HT1080 (cell line): ENCODE measurements around the gene ACIN1. TPM values are rescaled to one million over a fixed set of nuclear protein-coding genes. Genes with fewer than 3 reads are reported as not detected.

Experiments used
- DNase-seq: peaks from one replicate; pipeline ENCODE4 v3.0.0-alpha.2; 2015; ENCODE audit warnings: low read depth
- total RNA-seq: library from RNA; depleted of rRNA; stranded (reverse); fragments of >200 nt; shearing (Covaris generic); gene quantifications from 2 replicates; pipeline ENCODE4 v1.2.3, GENCODE V29; 2014

Gene ACIN1
- total RNA-seq, 1 experiment from 2014 or later = 89.7 TPM

DNA sequence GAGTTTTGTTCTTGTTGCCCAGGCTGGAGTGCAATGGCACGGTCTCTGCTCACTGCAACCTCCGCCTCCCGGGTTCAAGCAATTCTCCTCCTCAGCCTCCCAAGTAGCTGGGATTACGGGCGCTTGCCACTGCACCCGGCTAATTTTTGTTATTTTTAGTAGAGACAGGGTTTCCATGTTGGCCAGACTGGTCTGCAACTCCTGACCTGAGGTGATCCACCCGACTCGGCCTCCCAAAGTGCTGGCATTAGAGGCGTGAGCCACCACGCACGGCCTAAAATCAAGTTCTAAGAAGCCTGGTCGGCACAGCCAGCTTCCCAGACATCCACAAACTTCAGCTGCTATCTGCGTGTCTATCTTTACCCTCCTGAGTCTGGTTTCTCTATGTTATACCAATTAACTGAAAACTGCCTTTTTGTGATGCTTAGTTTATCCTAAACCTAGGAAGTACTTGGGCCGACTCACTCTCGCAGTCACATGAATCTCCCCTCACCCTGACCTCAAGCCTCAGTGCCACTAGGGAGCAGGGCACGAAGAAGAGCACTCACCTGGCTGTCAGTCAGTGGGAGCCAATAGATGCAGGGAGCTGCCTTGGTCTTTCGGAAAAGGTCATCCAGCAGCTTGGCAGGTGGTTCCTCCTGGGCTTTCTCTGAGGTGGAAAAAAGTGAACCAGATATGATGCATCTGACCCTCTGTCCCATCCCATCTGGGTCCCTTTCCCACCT lies 34.2 kb downstream of the ACIN1 start:
- no peak for DNase-seq

DNA sequence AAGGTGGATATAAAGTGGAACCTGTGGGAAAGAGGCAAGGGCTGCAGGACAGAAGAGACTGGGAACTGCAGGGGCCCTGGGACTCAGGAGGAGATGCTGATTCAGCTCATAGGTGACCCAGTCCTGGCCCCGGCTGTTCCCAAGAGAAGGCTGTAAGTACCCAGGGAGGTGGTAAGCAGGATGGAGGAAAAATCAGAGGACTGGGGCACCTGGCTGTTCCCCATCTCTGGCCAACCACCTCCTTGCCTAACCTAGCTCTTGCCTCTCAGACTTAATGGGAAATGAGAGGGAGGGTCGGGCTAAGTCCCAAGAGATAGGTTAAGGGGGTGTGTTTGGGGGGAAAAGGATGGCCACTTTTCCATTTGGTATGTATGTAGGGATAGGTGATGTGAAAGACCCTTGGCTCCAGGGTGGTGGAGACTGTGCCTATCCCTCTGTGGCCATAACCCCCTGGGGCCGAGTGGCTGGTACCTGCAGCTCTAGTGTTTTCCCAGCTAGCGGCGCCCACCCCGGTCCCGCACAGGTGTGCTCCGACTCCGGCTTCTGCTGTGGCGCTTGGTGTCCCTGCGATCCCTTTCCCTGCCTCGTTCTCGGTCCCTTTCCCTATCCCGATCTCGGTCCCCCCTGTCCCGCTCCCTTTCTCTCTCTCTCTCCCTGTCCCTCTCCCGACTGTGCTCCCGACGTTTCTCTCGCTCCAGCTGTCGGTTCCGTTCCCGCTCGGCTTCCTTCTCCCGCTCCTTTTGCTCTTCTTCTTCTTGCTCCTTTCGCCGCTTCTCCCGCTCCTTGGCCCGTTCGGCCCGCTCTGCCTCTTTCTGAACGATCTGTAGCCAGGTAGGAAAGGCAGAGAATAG lies 36.1 kb downstream of the ACIN1 start:
- DNase-seq = no peak

DNA sequence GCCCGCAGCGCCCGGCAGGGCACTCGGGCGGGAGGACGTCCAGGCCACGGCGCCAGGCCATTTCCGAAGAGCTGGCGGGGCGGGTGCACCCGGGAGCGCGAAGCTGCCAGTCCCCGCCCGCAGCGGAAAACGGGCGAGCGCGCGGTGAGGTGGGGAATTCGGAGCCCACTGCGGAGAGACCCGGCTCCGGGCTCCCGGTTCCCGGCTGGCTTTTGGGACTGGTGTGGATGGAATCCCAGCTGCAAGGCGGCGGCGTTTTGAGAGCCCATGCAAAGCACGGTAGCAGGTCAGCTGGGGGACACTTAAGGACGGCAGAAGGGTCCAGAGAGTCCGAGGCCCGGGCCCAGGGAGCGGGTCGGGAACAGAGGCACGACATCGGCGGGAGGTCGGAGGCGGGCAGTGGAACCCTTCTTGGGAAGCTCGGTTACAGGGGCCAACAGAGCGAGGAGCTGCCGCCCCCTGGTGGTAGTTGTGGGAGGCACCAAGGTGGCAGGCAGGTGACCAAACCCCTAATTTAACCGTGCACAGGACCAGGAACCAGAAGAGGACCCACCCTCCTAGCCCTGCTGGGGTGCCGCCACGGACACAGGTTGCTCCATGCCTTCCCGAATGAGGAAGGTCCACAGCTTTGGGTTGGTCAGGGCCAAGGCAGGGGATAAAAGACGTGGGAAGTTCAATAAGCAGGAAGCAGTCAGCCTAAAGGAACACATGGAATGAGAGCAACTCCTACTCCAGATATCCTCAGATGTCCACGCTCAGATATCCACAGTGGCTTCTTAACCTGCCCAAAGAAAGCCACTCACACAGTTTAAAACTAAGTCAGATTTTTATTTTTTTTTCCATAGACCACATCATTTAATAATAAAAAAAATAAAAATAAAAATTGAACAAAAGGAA lies 36.9 kb downstream of the ACIN1 start:
- peak; percentile 81 for DNase-seq

DNA sequence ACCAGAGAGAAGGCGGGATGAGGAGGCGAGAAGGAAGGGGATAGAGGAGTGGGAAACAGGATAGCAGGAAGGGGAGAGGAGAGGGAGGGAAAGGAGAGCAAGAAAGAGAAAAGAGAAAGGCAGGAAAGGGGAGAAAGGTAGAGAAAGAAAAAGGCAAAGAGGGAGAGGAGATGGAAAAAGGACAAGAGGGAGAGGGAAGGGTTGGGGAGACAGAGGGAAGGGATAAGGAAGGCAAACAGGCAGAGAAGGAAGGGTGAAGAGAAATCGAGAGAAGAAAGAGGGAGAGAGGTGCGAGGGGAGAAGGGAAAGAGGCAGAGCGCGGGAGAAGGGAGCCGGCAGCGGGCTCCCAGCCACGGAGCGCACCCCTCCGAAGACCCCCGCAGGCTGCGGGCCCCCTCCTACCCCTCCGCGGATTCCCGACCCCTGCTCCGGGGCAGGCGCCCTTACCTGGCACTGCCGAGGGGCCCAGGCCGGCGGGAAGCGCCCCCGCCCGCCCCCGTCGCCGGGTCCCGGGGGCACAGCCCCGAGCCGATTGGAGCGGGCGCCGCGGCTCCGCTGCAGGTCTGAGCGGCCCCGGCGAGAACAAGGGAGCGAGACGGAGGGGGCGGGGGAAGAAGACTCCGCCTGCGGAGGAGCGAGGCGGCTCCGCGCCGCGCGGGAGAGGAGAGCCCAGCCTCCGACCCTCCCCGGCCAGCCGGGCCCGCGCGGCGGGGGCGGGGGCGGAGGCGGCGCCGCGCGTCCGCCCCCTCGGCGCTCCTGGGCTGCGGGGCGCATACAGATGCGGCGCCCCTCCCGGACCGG lies 37.8 kb downstream of the ACIN1 start, which contains the start of gene CDH24:
Gene CDH24, minus strand, starts transcription at position 565 of the 801 bp plus-strand sequence. CDS start 1,787 bp downstream, outside the sequence.
- peak; percentile 59 for DNase-seq

DNA sequence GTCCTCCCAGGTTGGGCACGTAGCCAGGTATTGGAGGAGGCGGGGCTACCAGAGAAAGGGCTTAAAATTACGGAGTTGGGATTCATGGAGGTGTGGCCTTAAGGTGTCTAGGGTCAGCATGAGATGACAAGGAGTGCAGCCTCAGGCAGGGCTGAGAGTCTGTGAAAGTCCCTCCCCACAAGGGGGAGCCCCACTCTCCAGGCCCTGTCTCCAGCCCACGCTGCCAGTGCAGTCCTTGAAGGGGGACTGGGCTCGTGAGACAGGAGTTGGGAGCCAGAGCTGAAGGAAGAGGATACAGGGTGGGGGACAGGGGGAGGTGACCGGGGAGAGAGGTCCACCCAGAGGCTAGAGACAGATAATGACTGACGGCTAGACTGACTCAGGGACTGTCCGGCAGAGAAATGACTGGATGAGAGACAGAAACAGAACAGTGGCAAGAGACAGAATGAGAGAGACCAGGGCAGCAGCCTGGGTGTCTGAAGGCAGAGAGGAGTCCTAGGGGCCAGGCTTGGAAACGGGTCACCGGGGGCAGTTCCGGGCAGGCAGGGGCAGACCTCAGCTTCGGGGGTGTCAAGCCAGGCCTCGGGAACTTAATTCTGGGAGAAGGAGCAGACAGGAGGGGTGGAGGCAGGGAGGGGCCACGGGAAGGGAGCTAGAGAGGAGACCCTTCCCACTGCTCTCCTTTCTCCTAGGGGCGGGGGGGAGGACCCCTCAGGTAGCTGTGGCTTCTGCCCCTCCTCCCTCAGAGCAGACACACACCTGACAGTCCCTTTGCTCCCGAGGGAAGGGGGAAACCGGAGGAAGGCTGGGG lies 38.6 kb downstream of the ACIN1 start:
- peak; percentile 77 for DNase-seq

DNA sequence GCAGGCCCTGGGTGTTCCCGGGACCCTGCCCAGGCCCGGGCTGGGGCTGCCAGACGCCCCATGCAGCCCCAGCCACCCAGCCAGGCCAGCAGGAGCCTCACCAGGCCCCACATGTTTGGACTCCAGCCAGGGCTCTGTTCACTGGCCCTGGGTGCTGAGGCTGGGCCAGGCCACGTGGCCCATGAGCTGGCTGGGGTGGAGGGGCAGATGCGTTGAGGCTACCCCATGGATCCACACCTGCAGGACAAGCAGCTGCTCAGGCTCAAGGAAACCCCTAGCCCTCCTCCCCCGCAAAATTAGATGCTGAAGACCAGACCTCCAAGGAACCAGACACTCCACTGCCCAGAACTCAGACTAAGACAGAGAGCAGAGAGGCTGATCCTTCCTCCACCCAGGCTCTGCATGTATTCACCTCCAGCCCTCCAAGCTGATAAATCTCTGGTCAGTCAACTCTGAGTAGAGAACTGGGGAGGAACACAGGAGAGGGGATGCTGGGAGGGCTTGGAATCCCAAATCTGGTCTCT lies 39.3 kb downstream of the ACIN1 start:
- no peak for DNase-seq

DNA sequence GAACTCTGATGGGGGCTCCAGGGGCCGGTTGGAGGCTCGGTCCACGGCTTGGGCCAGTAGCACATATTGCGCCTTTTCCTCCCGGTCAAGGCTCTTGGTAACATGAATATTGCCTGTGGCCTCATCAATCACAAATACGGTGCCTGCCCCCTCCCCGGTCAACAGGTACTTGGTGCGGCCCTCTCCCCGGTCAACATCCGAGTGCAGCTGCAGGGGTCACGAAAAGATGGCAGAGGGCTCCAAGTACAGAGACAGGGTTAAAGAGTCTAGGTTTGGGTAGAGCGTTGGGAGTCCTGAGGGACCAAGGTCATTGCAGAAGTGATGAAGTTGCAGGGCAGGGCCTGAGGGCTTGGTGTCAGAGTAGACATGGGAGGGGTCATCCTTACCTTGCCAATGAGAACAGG lies 39.8 kb downstream of the ACIN1 start:
- no peak for DNase-seq

DNA sequence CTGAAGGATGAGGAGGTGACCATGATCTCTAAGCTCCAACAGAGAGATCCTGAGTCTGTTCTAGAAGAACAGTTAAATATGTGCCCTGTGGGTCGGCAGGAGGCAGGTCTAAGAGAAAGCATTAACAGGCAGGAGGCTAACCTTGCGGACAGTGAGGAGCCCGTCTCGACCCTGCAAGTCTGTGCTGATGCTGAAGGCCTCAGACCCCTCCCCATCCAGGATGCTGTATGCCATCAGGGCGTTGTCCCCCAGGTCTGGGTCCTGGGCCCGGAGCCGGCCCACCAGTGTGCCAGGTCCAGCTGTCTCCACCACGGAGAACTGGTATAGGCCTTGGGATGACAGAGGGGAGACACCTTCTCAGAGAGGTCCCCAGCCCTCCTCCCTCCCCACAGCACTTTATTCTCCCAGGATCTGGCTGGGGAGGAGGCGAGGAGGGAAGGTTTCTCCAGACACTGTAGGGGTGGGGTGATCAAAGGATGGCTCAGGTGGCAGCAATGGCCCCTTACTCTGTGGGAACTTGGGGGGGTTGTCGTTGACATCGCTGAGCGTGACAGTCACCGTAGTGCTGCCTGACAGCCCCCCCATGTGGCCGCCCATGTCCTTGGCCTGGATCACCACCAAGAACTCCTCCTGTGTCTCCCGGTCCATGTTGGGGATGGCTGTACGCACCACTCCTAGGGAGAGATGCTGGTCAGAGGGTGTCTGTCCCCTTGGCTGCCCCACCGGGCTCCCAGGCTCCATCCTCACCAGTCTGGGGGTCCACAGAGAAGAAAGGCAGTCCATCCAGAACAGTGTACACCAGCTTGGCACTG lies 40.7 kb downstream of the ACIN1 start:
- DNase-seq = no peak

DNA sequence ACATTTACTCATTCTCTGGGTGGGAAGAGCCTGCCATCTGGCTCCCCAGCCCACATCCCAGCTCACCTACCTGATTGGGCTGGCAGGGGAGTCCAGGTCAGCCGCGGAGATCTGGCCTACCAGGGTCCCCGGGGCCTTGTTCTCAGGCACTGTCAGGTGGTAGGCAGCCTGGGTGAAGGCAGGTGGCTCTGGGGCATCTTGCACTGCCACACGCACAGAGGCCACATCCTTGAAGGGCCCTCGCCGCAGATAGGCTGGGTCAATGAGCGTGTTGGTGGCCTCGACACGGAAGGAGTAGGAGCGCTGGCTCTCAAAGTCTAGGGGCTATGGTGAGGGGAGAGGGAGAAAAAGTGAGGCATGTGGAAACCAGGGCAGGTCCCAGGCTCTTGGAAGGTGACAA lies 41.5 kb downstream of the ACIN1 start:
- DNase-seq = no peak

DNA sequence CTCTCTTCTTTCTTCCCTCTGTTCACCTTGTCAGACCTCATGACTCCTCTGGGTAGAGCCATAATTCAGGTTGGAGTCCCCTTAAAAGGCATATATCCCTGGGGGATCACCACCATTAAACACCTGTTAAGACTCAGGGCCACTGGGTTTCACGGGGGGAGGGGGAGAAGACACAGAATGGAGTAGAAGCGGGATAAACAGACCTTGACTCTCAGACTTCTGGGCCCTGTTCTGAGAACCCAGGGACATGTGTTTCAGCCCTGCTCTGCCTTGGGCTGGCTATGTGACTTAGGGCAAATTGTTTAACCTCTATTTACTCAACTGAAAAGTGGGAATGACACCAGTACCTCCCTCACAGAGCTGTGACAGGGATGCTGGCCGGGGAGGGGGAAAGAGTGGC lies 42.3 kb downstream of the ACIN1 start:
- no peak for DNase-seq

DNA sequence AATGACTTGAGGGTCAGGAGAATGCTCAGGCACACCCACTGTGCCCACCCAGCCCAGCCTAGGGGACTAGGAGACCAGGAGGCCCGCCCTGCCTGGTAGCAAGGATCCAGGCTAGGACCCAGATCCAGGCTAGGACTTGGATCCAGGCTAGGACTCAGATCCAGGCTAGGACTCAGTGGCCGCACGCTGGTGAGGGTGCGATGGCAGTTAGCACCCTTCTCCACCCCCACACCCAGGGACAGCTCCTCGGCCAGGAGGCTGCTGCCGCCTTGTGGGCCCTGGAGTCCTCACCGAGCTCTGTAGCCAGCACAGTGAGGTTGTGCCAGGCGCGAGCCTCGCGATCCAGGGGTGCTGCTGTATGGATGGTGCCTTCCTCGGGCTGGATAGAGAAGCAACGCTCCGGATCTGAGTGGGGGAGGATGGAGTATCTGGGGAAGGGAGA lies 42.7 kb downstream of the ACIN1 start:
- no peak for DNase-seq

DNA sequence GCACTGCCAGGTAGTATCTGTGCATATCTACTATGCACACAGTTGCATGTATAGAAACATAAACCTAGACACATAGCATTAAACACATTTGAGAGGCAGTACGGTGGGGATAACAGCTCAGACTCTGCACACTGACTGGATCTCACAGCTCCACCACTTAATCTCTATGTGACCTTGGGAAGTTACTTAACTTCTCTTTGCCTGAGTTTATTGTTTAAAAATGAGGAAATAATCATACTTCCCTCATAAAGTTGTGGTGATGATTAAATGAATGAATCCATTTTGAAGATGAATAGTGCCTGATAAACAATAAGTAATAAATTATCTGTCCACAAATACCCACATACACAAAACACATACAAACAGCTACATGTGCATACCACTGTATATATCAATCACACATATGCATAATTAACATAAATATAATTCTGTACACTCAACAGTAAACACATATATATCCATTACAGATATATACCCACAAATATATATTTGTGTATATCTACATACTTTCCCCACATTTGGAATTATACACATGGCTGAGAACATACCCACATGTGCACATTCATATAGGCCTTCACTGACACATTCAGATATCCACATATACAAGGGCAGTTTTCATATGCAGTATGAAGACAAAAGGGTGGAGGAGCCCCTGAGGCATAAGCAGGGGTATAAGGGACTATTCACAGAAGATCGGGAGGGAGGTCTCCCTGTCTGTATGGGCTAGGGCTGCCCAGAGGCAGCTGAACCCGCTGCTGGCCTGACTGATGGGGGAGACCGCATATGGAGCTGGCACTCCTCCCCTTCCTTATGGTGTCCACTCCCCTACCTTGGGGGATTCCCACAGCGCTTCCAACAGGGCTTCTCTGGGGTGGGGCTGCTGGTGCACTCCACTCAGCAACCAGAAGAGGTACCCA lies 43.5 kb downstream of the ACIN1 start:
- DNase-seq = no peak

DNA sequence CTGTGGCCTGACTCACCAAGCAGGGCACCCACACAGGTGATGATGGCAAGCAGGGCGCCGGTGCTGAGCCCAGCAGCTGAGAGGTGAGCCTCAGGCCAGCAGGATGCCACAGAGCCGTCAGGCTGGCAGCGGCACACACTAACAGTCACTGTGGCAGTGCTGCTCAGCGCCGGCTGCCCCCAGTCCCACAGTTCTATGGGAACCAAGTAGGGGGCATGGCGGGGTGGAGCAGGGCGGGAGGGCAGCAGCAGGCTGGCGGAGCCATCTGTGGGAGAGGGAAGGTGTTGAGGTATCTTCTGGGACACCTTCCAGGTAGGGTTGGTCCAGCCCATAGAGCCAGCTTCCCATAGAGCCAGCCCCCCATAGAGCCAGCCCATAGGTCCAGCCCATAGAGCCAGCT lies 45.9 kb downstream of the ACIN1 start:
- no peak for DNase-seq

DNA sequence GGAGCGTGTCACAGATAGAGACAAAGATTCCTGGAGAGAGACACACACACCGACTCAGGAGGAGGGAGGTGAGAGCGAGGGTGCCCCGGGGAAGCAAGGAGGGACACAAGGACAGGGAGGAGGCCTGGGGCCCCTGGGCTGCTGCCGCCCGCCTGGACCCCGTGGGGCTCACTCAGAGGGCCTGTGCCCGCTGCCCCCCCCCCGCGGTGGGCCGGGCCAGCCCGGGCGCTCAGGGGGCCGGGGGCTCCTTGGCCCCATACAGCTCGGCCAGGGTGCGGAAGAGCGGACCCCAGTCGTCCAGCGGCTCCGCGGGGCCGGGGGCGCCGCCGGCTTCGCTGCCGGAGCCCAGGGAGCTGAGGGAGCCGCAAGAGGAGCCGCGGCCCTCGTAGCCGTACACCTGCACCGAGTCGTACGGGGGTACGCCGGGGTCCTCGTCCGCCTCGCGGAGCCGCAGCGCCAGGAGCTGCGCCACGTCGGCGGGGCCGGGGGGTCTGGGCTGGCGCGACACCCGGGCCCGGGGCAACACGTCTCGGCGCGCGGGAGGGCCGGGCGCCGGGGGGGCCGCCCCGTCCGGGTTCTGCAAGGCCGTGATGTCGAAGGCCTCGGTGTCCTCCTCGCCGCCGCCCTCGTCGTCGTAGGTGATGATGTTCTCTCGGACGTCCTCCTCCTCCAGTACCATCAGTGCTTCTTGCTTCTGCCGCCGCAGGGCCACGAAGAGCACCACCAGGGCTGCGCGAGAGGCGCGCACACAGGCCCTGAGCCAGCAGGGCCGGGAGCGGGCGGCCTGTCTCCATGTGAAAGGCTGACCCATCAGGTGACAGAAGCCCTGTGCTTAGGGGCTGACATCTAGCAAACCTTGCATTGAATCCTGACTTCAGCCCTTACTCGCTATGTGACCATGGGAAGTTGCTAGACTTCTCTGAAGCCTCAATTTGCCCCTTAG lies 46.9 kb downstream of the ACIN1 start:
- no peak for DNase-seq

DNA sequence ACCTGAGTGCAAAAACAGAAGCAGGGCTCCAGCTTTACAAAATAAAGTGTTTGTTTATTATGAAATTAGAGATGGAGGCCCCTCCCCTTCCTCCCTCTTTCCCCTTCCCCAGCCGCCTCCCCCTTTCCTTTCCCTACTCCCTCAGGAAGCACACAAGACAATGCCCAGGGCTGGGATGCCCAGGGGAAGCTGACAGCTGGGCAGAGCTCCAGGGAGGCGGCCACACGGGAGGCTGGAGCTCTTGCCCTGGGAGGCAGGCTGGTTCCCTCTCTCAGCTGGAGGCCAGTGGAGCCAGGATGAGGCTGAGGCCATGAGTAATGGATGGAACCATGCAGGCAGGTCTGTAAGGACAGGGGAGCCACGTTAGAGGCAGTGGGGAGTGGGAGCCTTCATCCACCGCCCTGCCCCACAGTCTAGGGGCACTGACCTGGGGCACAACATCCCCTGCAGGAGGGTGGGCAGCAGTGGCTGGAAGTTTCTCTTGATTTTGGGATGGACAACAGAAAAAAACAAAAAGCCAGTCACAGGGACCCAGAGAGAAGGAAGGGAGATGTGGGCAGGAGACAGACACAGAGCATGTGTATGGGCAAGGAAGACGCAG lies 47.8 kb downstream of the ACIN1 start:
- peak; percentile 71 for DNase-seq
